Nephron progenitor cell (in vitro differentiated cells): ENCODE results near the gene INPPL1.

ENCODE experiments used
- DNase-seq: peaks from one replicate; pipeline ENCODE4 v3.0.0; 2021
- H3K27ac Mint-ChIP-seq: 2 replicates; pipeline ENCODE4 v1.8.0; 2021; ENCODE audit warnings: mild to moderate bottlenecking, moderate library complexity, mixed read lengths
- H3K27me3 Mint-ChIP-seq: 2 replicates; pipeline ENCODE4 v1.8.0; 2021; ENCODE audit warnings: mild to moderate bottlenecking, low read depth, mixed read lengths; ENCODE audit not compliant: poor library complexity
- H3K36me3 Mint-ChIP-seq: 2 replicates; pipeline ENCODE4 v1.8.0; 2021; ENCODE audit warnings: low read depth, mixed read lengths
- H3K4me1 Mint-ChIP-seq: 2 replicates; pipeline ENCODE4 v1.8.0; 2021; ENCODE audit warnings: mixed read lengths
- H3K4me3 Mint-ChIP-seq: 2 replicates; pipeline ENCODE4 v1.8.0; 2021; ENCODE audit warnings: mild to moderate bottlenecking, moderate library complexity, mixed read lengths
- H3K9me3 Mint-ChIP-seq: 2 replicates; pipeline ENCODE4 v1.8.0; 2021; ENCODE audit warnings: mild to moderate bottlenecking, moderate library complexity, mixed read lengths
- CTCF ChIP-seq: fragments of 200-600 bp; sonication (generic); IDR thresholded peaks from 2 replicates; pipeline ENCODE4 v1.5.0; 2021; ENCODE audit warnings: antibody characterized with exemption

Gene INPPL1

GRCh38 chr11:72229925-72230763 lies 5.6 kb downstream of the INPPL1 start:
- no peak for DNase-seq
- Mint-ChIP-seq H3K27ac (peak overlapping the region; percentile 51), H3K27me3 (no peaks in the 10 kb centered on the region), H3K36me3 (peaks cover 49% of the 10 kb centered on the region), H3K9me3 (no peaks in the 10 kb centered on the region), H3K4me1 (peaks cover 48% of the 10 kb centered on the region), H3K4me3 (no peak overlapping the region)
- no peak for TF ChIP-seq CTCF

GRCh38 chr11:72230764-72231365 lies 6.3 kb downstream of the INPPL1 start:
- no peaks in the 10 kb centered on the region for H3K27me3 Mint-ChIP-seq
- TF ChIP-seq CTCF = no peak
- H3K4me3 Mint-ChIP-seq = no peak overlapping the region
- no peaks in the 10 kb centered on the region for H3K9me3 Mint-ChIP-seq
- H3K27ac Mint-ChIP-seq = no peak overlapping the region
- H3K36me3 Mint-ChIP-seq = peaks cover 50% of the 10 kb centered on the region
- H3K4me1 Mint-ChIP-seq = peaks cover 41% of the 10 kb centered on the region
- DNase-seq = no peak

- Mint-ChIP-seq H3K27ac (no peak overlapping the region), H3K4me3 (no peak overlapping the region), H3K27me3 (no peaks in the 10 kb centered on the region), H3K4me1 (peaks cover 35% of the 10 kb centered on the region), H3K9me3 (no peaks in the 10 kb centered on the region), H3K36me3 (peaks cover 52% of the 10 kb centered on the region)
- no peak for TF ChIP-seq CTCF
- no peak for DNase-seq
Measured at GRCh38 chr11:72231396-72232259, 7.1 kb downstream of the INPPL1 start.

DNA sequence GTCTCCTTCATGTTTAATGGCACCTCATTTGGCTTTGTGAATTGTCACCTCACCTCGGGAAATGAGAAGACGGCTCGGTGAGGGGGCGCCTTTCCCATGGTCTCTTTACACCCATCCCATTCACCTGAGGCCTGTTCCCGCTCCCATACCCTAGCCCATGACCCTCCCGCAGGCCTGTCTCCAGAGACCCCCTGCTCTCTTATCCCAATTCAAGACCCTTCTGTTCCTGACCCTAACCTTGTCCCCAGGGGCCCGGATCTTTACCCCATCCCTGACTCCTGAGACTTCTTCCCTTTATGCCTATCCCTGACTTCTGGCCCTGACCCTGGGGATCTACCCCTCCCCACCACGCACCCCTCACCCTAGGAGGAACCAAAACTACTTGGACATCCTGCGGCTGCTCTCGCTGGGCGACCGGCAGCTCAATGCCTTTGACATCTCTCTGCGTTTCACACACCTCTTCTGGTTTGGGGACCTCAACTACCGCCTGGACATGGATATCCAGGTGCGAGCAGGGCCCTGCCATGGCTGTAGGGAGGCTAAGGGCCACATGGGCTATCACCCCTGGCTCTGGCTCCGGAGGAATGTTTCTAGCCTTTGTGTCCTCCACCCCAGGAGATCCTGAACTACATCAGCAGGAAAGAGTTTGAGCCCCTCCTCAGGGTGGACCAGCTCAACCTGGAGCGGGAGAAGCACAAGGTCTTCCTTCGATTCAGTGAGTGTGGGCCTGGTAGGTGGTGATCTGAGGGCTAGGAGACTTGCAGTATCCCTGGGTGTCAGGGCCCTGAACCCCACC lies 7.9 kb downstream of the INPPL1 start:
- no peak for DNase-seq
- peaks cover 32% of the 10 kb centered on the region for H3K4me1 Mint-ChIP-seq
- peaks cover 53% of the 10 kb centered on the region for H3K36me3 Mint-ChIP-seq
- no peaks in the 10 kb centered on the region for H3K9me3 Mint-ChIP-seq
- no peak overlapping the region for H3K4me3 Mint-ChIP-seq
- no peak overlapping the region for H3K27ac Mint-ChIP-seq
- no peaks in the 10 kb centered on the region for H3K27me3 Mint-ChIP-seq
- TF ChIP-seq CTCF = no peak

- Mint-ChIP-seq H3K9me3 (no peaks in the 10 kb centered on the region), H3K4me3 (no peak overlapping the region), H3K4me1 (peaks cover 30% of the 10 kb centered on the region), H3K27me3 (peaks cover under 1% of the 10 kb centered on the region), H3K27ac (no peak overlapping the region), H3K36me3 (peaks cover 53% of the 10 kb centered on the region)
- no peak for TF ChIP-seq CTCF
- no peak for DNase-seq
Measured at GRCh38 chr11:72233056-72233772, 8.6 kb downstream of the INPPL1 start.
